ENCODE measurements around the gene PLEKHF1.

DNA sequence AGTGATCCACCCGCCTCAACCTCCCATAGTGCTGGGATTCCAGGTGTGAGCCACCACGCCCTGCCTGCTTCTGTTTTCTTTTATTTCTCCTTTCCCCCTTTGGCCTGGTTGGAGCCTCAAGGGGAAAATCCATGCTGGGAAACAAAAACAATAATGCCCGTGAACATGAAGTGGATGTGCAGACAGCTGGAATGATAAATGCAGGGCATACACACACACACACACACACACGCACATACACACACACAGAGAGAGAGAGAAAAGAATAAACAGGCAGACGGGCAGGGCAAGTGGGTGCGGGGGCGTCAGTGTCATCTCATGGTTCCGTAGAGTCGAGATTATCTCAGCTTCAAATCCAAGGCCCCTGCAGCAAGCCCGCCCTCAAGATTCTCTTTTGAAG, 4.4 kb upstream of the PLEKHF1 start:
- no peak for TF ChIP-seq POLR2AphosphoS5 (IDR thresholded peaks at IDR 0.05; ENCODE audit: low read depth)
- TF ChIP-seq, protein P1, sequence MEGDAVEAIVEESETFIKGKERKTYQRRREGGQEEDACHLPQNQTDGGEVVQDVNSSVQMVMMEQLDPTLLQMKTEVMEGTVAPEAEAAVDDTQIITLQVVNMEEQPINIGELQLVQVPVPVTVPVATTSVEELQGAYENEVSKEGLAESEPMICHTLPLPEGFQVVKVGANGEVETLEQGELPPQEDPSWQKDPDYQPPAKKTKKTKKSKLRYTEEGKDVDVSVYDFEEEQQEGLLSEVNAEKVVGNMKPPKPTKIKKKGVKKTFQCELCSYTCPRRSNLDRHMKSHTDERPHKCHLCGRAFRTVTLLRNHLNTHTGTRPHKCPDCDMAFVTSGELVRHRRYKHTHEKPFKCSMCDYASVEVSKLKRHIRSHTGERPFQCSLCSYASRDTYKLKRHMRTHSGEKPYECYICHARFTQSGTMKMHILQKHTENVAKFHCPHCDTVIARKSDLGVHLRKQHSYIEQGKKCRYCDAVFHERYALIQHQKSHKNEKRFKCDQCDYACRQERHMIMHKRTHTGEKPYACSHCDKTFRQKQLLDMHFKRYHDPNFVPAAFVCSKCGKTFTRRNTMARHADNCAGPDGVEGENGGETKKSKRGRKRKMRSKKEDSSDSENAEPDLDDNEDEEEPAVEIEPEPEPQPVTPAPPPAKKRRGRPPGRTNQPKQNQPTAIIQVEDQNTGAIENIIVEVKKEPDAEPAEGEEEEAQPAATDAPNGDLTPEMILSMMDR (IDR thresholded peaks at IDR 0.05; ENCODE audit: insufficient read depth, low read length), result no peak
- TF ChIP-seq, protein P2, sequence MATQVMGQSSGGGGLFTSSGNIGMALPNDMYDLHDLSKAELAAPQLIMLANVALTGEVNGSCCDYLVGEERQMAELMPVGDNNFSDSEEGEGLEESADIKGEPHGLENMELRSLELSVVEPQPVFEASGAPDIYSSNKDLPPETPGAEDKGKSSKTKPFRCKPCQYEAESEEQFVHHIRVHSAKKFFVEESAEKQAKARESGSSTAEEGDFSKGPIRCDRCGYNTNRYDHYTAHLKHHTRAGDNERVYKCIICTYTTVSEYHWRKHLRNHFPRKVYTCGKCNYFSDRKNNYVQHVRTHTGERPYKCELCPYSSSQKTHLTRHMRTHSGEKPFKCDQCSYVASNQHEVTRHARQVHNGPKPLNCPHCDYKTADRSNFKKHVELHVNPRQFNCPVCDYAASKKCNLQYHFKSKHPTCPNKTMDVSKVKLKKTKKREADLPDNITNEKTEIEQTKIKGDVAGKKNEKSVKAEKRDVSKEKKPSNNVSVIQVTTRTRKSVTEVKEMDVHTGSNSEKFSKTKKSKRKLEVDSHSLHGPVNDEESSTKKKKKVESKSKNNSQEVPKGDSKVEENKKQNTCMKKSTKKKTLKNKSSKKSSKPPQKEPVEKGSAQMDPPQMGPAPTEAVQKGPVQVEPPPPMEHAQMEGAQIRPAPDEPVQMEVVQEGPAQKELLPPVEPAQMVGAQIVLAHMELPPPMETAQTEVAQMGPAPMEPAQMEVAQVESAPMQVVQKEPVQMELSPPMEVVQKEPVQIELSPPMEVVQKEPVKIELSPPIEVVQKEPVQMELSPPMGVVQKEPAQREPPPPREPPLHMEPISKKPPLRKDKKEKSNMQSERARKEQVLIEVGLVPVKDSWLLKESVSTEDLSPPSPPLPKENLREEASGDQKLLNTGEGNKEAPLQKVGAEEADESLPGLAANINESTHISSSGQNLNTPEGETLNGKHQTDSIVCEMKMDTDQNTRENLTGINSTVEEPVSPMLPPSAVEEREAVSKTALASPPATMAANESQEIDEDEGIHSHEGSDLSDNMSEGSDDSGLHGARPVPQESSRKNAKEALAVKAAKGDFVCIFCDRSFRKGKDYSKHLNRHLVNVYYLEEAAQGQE (IDR thresholded peaks at IDR 0.05; ENCODE audit: insufficient replicate concordance, low read depth), result no peak
